A172 (cell line): ENCODE measurements around the gene GIPC1. TPM values are rescaled to one million over a fixed set of nuclear protein-coding genes. Genes with fewer than 3 reads are reported as not detected.

ENCODE experiments used
- DNase-seq: peaks from one replicate; pipeline ENCODE4 v3.0.0-alpha.2; 2015; ENCODE audit warnings: low spot score
- total RNA-seq: library from RNA; depleted of rRNA; stranded (reverse); fragments of >200 nt; shearing (Covaris generic); gene quantifications from 2 replicates; pipeline ENCODE4 v1.2.3, GENCODE V29; 2014; rRNA removed

GIPC1 gene
- total RNA-seq, 1 experiment from 2014 or later, result 302 TPM

DNA sequence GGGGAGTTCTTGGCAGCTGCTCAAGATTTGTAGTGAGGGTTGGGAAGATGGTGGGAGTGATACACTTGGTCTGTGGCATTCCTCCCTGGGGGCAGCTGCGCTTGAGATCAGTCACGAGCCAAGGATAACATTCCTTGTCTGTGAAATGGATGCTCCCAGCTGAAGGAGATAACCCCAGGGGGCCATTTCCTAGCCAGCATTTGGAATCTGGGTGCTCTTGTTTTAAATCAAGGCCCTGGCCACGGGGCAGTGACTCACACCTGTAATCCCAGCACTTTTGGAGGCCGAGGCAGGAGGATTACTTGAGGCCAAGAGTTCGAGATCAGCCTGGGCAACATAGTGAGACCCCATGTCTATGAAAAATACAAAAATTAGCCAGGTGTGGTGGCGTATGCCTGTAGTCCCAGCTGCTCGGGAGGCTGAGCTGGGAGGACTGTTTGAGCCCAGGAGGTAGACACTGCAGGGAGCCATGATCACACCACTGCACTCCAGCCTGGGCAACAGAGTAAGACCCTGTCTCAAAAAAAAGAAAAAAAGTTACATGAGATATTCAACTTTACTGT is 58.3 kb downstream of the GIPC1 start:
- DNase-seq, result peak; percentile 84

DNA sequence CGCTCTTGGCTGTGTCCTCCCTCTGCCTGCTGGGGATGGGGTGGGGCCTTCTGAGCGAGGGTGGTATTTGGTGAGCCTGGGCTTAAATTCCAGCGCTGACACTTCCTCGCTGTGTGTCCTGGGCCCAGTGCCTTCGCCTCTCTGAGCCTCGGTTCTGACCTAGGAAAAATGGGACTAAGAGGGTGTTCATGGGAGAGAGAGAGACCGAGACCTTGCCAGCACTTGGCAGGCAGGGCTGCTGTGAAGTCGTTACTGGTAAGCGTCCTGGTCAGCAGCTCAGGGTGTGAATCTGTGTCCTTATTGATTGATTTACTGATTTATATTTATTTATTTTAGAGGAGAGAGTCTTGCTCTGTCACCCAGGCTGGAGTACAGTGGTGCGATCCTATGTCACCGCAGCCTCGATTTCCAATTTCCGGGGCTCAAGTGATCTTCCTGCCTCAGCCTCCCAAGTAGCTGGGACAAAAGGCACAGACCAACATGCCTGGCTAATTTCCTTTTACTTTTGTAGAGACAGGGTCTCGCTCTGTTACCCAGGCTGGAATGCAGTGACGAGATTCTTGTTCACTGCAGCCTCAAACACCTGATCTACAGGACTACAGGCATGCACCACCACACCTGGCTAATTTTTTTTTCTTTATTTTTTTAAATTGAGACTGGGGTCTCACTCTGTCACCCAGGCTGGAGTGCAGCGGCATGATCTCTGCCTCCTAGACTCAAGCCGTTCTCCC is 60.4 kb downstream of the GIPC1 start:
- no peak for DNase-seq

DNA sequence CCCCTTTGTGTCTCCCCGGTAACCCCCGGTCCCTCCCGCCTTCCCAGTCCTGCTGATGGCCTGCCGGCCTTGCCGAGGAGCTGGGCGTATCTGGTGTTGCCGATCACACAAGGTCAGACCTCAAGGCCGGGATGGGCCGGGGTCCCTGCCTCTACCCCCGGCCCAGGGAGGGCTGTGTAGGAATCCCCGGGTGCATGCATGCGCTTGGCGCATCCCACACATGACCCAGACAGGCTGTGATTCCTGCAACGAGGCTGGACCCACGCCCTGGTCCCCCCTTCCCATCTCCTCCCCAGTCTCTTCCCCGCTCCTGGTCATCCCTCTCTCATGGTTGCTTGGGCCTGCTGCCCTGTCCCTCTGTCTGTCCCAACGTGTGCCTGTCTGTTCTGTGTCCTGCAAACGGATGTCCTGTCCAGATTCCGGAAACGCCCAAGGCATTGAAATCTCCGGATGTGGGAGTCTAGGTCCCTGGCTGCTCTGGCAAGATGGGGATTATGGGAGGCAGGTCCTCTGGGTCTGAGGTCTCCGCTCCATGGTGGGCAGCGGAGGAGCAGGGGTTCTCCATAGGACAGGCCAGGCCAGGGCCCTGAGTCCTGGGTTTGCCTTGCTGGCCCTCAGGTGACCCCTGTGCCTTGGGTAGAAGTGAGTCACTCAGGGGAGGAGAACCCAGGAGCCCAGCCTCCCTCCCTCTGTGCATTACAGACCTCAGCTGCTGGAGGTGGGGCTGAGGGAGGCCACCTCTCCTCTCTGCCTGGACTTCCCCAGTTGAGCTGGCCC is 61.2 kb downstream of the GIPC1 start:
- DNase-seq, result peak; percentile 98

DNA sequence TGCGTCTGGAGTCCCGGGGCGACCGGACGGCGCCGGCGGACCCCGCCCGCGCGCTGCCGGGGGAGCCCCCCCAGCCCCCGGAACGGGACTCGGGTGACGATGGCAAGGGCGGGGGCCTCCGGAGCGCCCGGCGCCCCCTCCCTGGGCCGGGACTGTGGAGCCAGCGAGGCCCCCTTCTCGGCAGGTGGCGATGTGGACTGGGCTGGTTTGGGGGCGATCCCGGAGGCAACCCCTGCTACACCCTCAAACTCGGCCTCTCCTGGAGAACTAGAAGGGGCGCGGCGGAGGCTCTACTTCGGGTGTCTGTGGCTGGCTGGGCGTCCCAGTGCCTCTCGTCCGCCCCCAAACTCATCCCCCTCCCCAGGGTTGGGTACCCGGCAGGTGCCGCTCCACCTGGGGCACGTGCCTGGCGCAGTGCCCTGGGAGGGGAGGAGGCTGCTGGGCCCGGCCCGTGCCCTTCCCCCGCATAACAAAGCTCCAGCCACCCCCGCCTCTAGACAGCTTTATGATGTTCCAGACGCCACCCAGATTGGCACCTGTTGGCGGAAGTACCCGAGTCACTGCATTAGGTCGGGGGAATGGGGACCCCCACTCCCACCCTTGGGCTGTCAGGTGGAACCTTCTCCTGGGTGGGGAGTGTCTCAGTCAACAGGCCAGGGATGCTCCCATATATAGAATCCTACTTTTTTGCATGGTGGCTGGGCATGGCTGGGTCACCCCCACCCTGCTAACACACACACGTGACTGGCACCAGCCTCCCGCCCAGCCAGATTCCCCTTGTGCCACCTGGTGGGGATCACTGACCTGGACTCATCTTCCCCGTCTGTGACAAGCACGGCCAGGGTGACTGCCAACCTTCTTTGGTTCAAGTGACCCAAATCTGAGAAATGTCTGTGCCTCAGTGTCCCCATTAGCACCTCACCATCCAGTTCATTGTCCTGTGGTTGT is 62.1 kb downstream of the GIPC1 start:
- peak; percentile 43 for DNase-seq

DNA sequence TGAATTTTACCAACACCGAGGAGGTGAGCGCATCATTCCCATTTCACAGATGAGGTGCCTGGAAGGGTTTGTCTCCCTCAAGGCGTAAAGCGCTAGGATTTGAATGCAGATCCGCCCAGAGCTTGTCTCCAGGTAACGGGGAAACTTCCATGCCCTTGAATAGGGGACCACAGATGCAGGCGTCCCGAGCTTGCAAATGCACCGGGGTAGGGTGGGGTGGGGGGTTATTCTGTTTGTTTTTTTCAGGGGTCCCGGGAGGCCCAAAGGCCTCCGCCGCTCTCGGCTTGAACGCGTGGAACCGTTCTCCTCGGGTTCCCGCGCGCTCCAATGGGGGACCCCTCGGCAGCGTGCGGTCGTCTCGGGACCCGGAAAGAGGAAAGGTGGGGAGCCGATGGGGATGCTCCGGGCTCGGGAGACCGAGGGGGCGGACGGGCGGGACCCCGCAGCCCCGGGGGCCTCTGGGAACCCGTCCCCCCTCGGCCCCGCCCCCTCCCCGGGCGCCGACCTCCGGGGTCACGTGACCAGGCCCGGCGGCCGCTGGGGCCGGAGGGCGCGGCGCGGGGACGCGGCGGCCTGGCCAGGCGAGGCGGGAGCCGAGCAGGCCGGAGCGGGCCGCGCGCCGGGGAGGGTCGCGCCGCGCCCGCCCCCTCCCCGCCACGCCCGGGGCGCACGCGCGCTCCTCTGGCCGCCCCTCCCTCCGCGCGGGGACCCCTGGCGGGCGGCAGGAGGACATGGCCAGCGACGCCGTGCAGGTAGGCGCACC is 63.0 kb downstream of the GIPC1 start, which contains the start of gene PKN1:
PKN1 (plus strand) TSS at position 516 of the 763 bp plus-strand sequence; CDS start at position 732, 216 bp downstream.
- DNase-seq, result no peak

DNA sequence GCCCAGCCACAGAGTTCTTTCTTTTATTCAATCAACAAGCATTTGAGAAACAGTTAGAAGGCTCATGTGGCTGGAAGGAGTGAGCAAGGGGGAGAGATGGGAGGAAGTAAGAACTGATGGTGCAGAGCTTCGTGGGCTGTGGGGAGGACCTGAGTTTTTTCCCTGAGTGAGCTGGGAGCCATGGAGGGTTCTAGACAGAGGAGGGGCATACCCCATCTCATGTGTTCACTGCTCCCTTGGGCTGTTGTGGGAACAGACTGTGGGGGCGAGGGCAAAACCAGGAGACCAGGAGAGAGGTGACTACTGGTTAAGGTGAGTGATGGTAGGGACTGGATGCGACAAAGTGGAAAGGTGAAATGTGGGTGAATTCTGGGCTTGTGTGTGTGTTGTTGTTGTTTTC is 65.2 kb downstream of the GIPC1 start:
- no peak for DNase-seq

DNA sequence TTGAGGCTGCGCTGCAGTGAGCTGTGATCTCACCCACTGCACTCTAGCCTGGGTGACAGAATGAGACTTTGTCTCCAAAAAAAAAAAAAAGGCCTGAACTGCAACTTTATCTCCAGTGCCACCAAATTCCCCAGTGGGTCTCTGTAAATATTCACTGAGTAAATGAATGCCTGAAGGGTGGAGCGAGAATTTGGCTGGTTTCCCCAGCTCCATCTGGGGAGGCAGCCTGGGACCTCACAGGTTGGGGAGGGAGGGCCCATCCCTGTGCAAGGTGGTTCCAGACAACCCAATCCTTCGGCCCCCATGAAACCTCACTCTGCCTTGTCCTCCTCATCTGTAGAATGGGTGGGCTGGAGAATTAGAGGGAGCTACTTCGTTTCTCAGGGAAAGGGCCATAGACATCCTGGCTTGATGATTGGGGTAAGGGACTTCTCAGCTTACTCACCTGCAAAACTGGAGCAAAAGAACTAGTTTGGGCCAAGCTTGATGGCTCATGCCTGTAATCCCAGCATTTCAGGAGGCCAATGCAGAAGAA is 67.0 kb downstream of the GIPC1 start:
- DNase-seq, result no peak

Other genes starting within 250 kb of the GIPC1 start
- gene ADGRE5, start 114.7 kb downstream of the GIPC1 start, total RNA-seq, result 72.8 and 74.8 TPM in 2 replicates
- gene DDX39A, start 76.8 kb downstream of the GIPC1 start, total RNA-seq, result 312 and 320 TPM in 2 replicates
- 181 and 208 TPM in 2 replicates for gene PKN1, start 62.8 kb downstream of the GIPC1 start, total RNA-seq
- gene PTGER1, start 20.8 kb downstream of the GIPC1 start, total RNA-seq, result 0.29 TPM in 1 of 2 replicates, not detected in the other
- 216 and 229 TPM in 2 replicates for gene DNAJB1, start 22.3 kb upstream of the GIPC1 start, total RNA-seq
- 69.6 and 81.8 TPM in 2 replicates for gene TECR, start 33.5 kb upstream of the GIPC1 start, total RNA-seq
- gene NDUFB7, start 75.9 kb upstream of the GIPC1 start, total RNA-seq, result 340 and 446 TPM in 2 replicates
- gene CLEC17A, start 87.0 kb upstream of the GIPC1 start, total RNA-seq, result not detected in 2 replicates
- gene ADGRE3, start 178.7 kb upstream of the GIPC1 start, total RNA-seq, result not detected in 2 replicates
- 11.7 and 15.4 TPM in 2 replicates for gene ZNF333, start 193.9 kb upstream of the GIPC1 start, total RNA-seq